ENCODE results near the gene TMED10.
A peak's percentile ranks its signal among the peaks of the same experiment; 100 is the strongest.

TMED10 gene

GRCh38 chr14:75176142-75176820 lies at the start of gene TMED10:
Gene TMED10, minus strand, starts transcription at chr14:75176612. Its CDS starts 33 bp downstream, at chr14:75176579.
- DNase-seq (ENCODE audit: low read depth in 2 of 2), result peak; percentile 85 to 88

- no peak for DNase-seq (ENCODE audit: low read depth in 2 of 2)
These were observed 48.1 kb upstream of the TMED10 start for GRCh38 chr14:75224561-75224960.

GRCh38 chr14:75223664-75224154 lies 47.3 kb upstream of the TMED10 start:
- no peak for DNase-seq (ENCODE audit: low read depth in 2 of 2)

GRCh38 chr14:75222208-75222701 lies 45.8 kb upstream of the TMED10 start:
- DNase-seq (ENCODE audit: low read depth in 2 of 2), result no peak

- no peak for DNase-seq (ENCODE audit: low read depth in 2 of 2)
These were observed 45.4 kb upstream of the TMED10 start for GRCh38 chr14:75221797-75222196.

- DNase-seq (ENCODE audit: low read depth in 2 of 2), result no peak
These were observed 43.7 kb upstream of the TMED10 start for GRCh38 chr14:75220156-75220555.

GRCh38 chr14:75217508-75218206 lies 41.2 kb upstream of the TMED10 start:
- DNase-seq (ENCODE audit: low read depth in 2 of 2), result no peak

- no peak for DNase-seq (ENCODE audit: low read depth in 2 of 2)
These were observed 40.1 kb upstream of the TMED10 start for GRCh38 chr14:75216427-75217006.

- no peak for DNase-seq (ENCODE audit: low read depth in 2 of 2)
These were observed 39.1 kb upstream of the TMED10 start for GRCh38 chr14:75215520-75215919.

- no peak for DNase-seq (ENCODE audit: low read depth in 2 of 2)
These were observed 38.1 kb upstream of the TMED10 start for GRCh38 chr14:75214558-75214957.

GRCh38 chr14:75213172-75213571 lies 36.8 kb upstream of the TMED10 start:
- no peak for DNase-seq (ENCODE audit: low read depth in 2 of 2)

GRCh38 chr14:75208843-75209242 lies 32.4 kb upstream of the TMED10 start:
- DNase-seq (ENCODE audit: low read depth in 2 of 2), result no peak

GRCh38 chr14:75206190-75206589 lies 29.8 kb upstream of the TMED10 start:
- no peak for DNase-seq (ENCODE audit: low read depth in 2 of 2)

- no peak for DNase-seq (ENCODE audit: low read depth in 2 of 2)
These were observed 29.2 kb upstream of the TMED10 start for GRCh38 chr14:75205591-75205990.

- no peak for DNase-seq (ENCODE audit: low read depth in 2 of 2)
These were observed 27.7 kb upstream of the TMED10 start for GRCh38 chr14:75204116-75204515.

GRCh38 chr14:75202657-75203056 lies 26.2 kb upstream of the TMED10 start:
- no peak for DNase-seq (ENCODE audit: low read depth in 2 of 2)

GRCh38 chr14:75201087-75201486 lies 24.7 kb upstream of the TMED10 start:
- no peak for DNase-seq (ENCODE audit: low read depth in 2 of 2)

GRCh38 chr14:75200451-75200850 lies 24.0 kb upstream of the TMED10 start:
- no peak for DNase-seq (ENCODE audit: low read depth in 2 of 2)

GRCh38 chr14:75198291-75198933 lies 22.0 kb upstream of the TMED10 start:
- DNase-seq (ENCODE audit: low read depth in 2 of 2), result no peak

- no peak for DNase-seq (ENCODE audit: low read depth in 2 of 2)
These were observed 20.9 kb upstream of the TMED10 start for GRCh38 chr14:75197338-75197737.

GRCh38 chr14:75196468-75196867 lies 20.1 kb upstream of the TMED10 start:
- DNase-seq (ENCODE audit: low read depth in 2 of 2), result no peak

GRCh38 chr14:75196064-75196463 lies 19.7 kb upstream of the TMED10 start:
- no peak for DNase-seq (ENCODE audit: low read depth in 2 of 2)

Measured in stimulated activated CD4-positive, alpha-beta T cell treated with anti-CD3 and anti-CD28 coated beads, Interleukin-1b, Interleukin-23, amount 100 ng/mL, for 4 hours (primary cell).